IMR-90 (cell line): ENCODE results near the gene SLC12A7. TPM values are rescaled to one million over a fixed set of nuclear protein-coding genes. Genes with fewer than 3 reads are reported as not detected.

Source experiments
- ATAC-seq: fragments of 200-7000 bp; cut with Tn5 transposase; 2 replicates; pipeline ENCODE4 v1.9.1; 2020; ENCODE audit warnings: low read depth, mild to moderate bottlenecking, moderate library complexity
- BruUV-seq: library from RNA; stranded (reverse); fragments of 400-500 nt; replicated peaks from 2 replicates; lab custom pipeline; 2021; lab: Mats Ljungman, UMichigan
- CTCF ChIA-PET: fragments of 300-600 bp; formaldehyde crosslinking; extraction: SDS; loops from one replicate; lab custom pipeline; 2021; ENCODE audit warnings: antibody characterized with exemption; lab: Yijun Ruan, JAX
- POLR2A ChIA-PET: fragments of 300-600 bp; sonication (Branson Sonifier 250); formaldehyde crosslinking; loops from one replicate; lab custom pipeline; 2022; ENCODE audit warnings: antibody characterized with exemption; ENCODE audit not compliant: unreplicated experiment; lab: Charles Lee
- DNase-seq: peaks from one replicate; pipeline ENCODE4 v3.0.0; 2013
- H2AFZ ChIP-seq: replicated peaks from 2 replicates; pipeline ENCODE3; 2013; ENCODE audit warnings: low read length, mild to moderate bottlenecking; ENCODE audit not compliant: poor library complexity
- H2AK5ac ChIP-seq: 2 replicates; pipeline ENCODE4 v1.6.1; 2013; ENCODE audit warnings: low read depth, low read length, inconsistent platforms
- H2AK9ac ChIP-seq: replicated peaks from 2 replicates; pipeline ENCODE3; 2013; ENCODE audit warnings: mild to moderate bottlenecking, low read depth, low read length, moderate library complexity; ENCODE audit not compliant: poor library complexity
- H2BK120ac ChIP-seq: 2 replicates; pipeline ENCODE4 v1.6.1; 2013; ENCODE audit warnings: low read depth, low read length, inconsistent platforms
- H2BK15ac ChIP-seq: 3 replicates; pipeline ENCODE4 v1.6.1; 2013; ENCODE audit warnings: low read depth, low read length, inconsistent platforms
- H2BK20ac ChIP-seq: 2 replicates; pipeline ENCODE4 v1.6.1; 2013; ENCODE audit warnings: low read depth, mild to moderate bottlenecking, inconsistent platforms, low read length, moderate library complexity
- H2BK5ac ChIP-seq: 2 replicates; pipeline ENCODE4 v1.6.1; 2013; ENCODE audit warnings: mild to moderate bottlenecking, low read depth, low read length, inconsistent platforms; ENCODE audit not compliant: poor library complexity, severe bottlenecking
- H3K14ac ChIP-seq: replicated peaks from 2 replicates; pipeline ENCODE4 v1.6.1; 2013; ENCODE audit warnings: low read depth, low read length, inconsistent platforms
- H3K18ac ChIP-seq: 2 replicates; pipeline ENCODE4 v1.6.1; 2013; ENCODE audit warnings: low read depth, low read length, control low read depth
- H3K23ac ChIP-seq: 2 replicates; pipeline ENCODE4 v1.6.1; 2013; ENCODE audit warnings: low read depth, low read length, inconsistent platforms
- H3K27ac ChIP-seq: 2 replicates; pipeline ENCODE4 v1.5.1; 2013; ENCODE audit warnings: mild to moderate bottlenecking, control low read depth, low read length; ENCODE audit not compliant: insufficient read depth
- H3K27me3 ChIP-seq: 2 replicates; pipeline ENCODE4 v1.6.1; 2013; ENCODE audit warnings: low read length; ENCODE audit not compliant: control insufficient read depth, insufficient read depth
- H3K36me3 ChIP-seq: 2 replicates; pipeline ENCODE4 v1.6.1; 2013; ENCODE audit warnings: low read length, mixed read lengths; ENCODE audit not compliant: control insufficient read depth, insufficient read depth
- H3K4ac ChIP-seq: 2 replicates; pipeline ENCODE4 v1.6.1; 2013; ENCODE audit warnings: low read depth, low read length, inconsistent platforms
- H3K4me1 ChIP-seq: 2 replicates; pipeline ENCODE4 v1.6.1; 2013; ENCODE audit warnings: low read length, mixed read lengths; ENCODE audit not compliant: control insufficient read depth, insufficient read depth
- H3K4me2 ChIP-seq: 2 replicates; pipeline ENCODE4 v1.6.1; 2013; ENCODE audit warnings: low read depth, mild to moderate bottlenecking, control low read depth, low read length, moderate library complexity
- H3K4me3 ChIP-seq: 2 replicates; pipeline ENCODE4 v1.5.1; 2013; ENCODE audit warnings: low read depth, mild to moderate bottlenecking, control low read depth, low read length, moderate library complexity; ENCODE audit not compliant: insufficient read depth
- H3K56ac ChIP-seq: 2 replicates; pipeline ENCODE4 v1.6.1; 2013; ENCODE audit warnings: low read length, inconsistent platforms; ENCODE audit not compliant: insufficient read depth; ENCODE audit errors: extremely low read depth
- H3K79me1 ChIP-seq, 2 experiments: 2 replicates each; pipeline ENCODE4 v1.6.1; 2013; ENCODE audit warnings: low read length in 2 of 2, inconsistent platforms in 1 of 2, low read depth in 1 of 2
- H3K9ac ChIP-seq: 2 replicates; pipeline ENCODE4 v1.6.1; 2013; ENCODE audit warnings: low read depth, low read length, control low read depth
- H3K9me1 ChIP-seq: 2 replicates; pipeline ENCODE4 v1.6.1; 2013; ENCODE audit warnings: low read length, inconsistent platforms; ENCODE audit not compliant: insufficient read depth
- H3K9me3 ChIP-seq: 2 replicates; pipeline ENCODE4 v1.6.1; 2013; ENCODE audit warnings: low read length; ENCODE audit not compliant: control insufficient read depth, insufficient read depth
- H4K20me1 ChIP-seq: 2 replicates; pipeline ENCODE4 v1.6.1; 2013; ENCODE audit warnings: low read length, inconsistent platforms; ENCODE audit not compliant: insufficient read depth
- H4K5ac ChIP-seq: 2 replicates; pipeline ENCODE4 v1.6.1; 2013; ENCODE audit warnings: mild to moderate bottlenecking, low read depth, low read length, control low read depth
- H4K8ac ChIP-seq, 2 experiments: 2 replicates each; pipeline ENCODE4 v1.6.1; 2013; ENCODE audit warnings: low read depth in 2 of 2, low read length in 2 of 2, control low read depth in 1 of 2, inconsistent platforms in 1 of 2
- H4K91ac ChIP-seq: 2 replicates; pipeline ENCODE4 v1.6.1; 2013; ENCODE audit warnings: low read depth, low read length, inconsistent platforms; ENCODE audit not compliant: insufficient read depth
- ELK1 ChIP-seq: fragments of 150-350 bp; IDR thresholded peaks from 2 replicates; pipeline ENCODE4 v1.6.1; 2016; ENCODE audit warnings: low read depth, mild to moderate bottlenecking, low read length, moderate library complexity, borderline replicate concordance
- NFE2L2 ChIP-seq: fragments of 150-350 bp; IDR thresholded peaks from 2 replicates; pipeline ENCODE4 v1.6.1; 2016; ENCODE audit warnings: low read depth, mild to moderate bottlenecking, low read length
- SMC3 ChIP-seq: fragments of 150-350 bp; IDR thresholded peaks from 2 replicates; pipeline ENCODE4 v1.6.1; 2016; ENCODE audit warnings: low read depth, mild to moderate bottlenecking, antibody characterized with exemption, low read length, moderate library complexity
- USF2 ChIP-seq: fragments of 150-350 bp; IDR thresholded peaks from 2 replicates; pipeline ENCODE4 v1.6.1; 2017; ENCODE audit warnings: mild to moderate bottlenecking, antibody characterized with exemption, low read length, low read depth
- WGBS, 2 experiments: methylation state at CpG; one replicate each; pipeline versions ENCODE4 v1.1.5 to v1.1.7; 2013; ENCODE audit warnings: missing lambda C conversion rate in 2 of 2; ENCODE audit not compliant: insufficient read length in 1 of 2; ENCODE audit errors: extremely low coverage in 2 of 2; 5-methylcytosine and 5-hydroxymethylcytosine counted together
- dilution Hi-C: fragments of 300-500 bp; cut with HindIII; formaldehyde crosslinking; loops from one replicate; pipeline ENCODE4 v1.14.3; 2018; ENCODE audit warnings: low sequenced_read_pairs; ENCODE audit not compliant: unreplicated experiment
- in situ Hi-C: fragments of 300-500 bp; cut with MboI; formaldehyde crosslinking; loops from 3 replicates; pipeline ENCODE4 v1.14.3; 2019; ENCODE audit warnings: low sequenced_read_pairs, inconsistent platforms, mixed read lengths
- intact Hi-C: fragments of 100-400 bp; cut with micrococcal nuclease; formaldehyde crosslinking; loops from 2 replicates; pipeline ENCODE4 v1.10.0; 2022
- polyA plus RNA-seq, 3 experiments: library from polyadenylated mRNA; depleted of rRNA; stranded (reverse); fragments of >200 nt; gene quantifications; 2 replicates each; pipeline ENCODE4 v1.2.3, GENCODE V29; 2012; ENCODE audit warnings: low replicate concordance in 1 of 3
- total RNA-seq: library from RNA; depleted of rRNA; stranded (reverse); fragments of >200 nt; gene quantifications from 2 replicates; pipeline ENCODE4 v1.2.3, GENCODE V29; 2012

SLC12A7 gene
- total and polyA plus RNA-seq, 2 of the 4 experiments (the other 2 are of a cell fraction): 3.0 to 6.1 TPM

- Histone ChIP-seq H3K27ac (peak overlapping the region; percentile 2), H3K9me3 (no peaks in the 10 kb centered on the region), H3K27me3 (peaks cover 15% of the 10 kb centered on the region), H4K8ac (peak overlapping the region; percentile 26 to 84; a peak in 3 of 4 replicates), H3K4me1 (peaks cover 4% of the 10 kb centered on the region; the same call in 1 of the 2 replicates), H2AFZ (peak overlapping the region; percentile 90), H3K9me1 (no peaks in the 10 kb centered on the region), H3K79me1 (0 out of 4 replicates have a peak, but pooled peaks cover 0 to 3% of the 10 kb centered on the region in 2 experiments), H3K4me3 (peak overlapping the region; percentile 81), H3K9ac (peak overlapping the region; percentile 53), H3K36me3 (no peaks in the 10 kb centered on the region), H2BK20ac (no peak overlapping the region), H3K56ac (peak overlapping the region; percentile 30; the same call in 1 of the 2 replicates), H2BK120ac (no peak overlapping the region), H4K20me1 (peaks cover 2% of the 10 kb centered on the region; the same call in 1 of the 2 replicates), H4K5ac (no peak overlapping the region; the same call in 1 of the 2 replicates), H3K4ac (peak overlapping the region; percentile 72), H4K91ac (peak overlapping the region; percentile 68), H3K4me2 (peak overlapping the region; percentile 81), H3K14ac (peak overlapping the region; percentile 79; the same call in 1 of the 2 replicates), H2AK5ac (peak overlapping the region; percentile 24; the same call in 1 of the 2 replicates), H2AK9ac (peak overlapping the region; percentile 88), H3K23ac (peak overlapping the region; percentile 76; the same call in 1 of the 2 replicates), H2BK5ac (no peak overlapping the region), H3K18ac (peak overlapping the region; percentile 7; the same call in 1 of the 2 replicates), H2BK15ac (no peak overlapping the region; the same call in 2 of the 3 replicates)
- WGBS, 2 experiments: 67% methylated on average over 14 of the region's 35 CpGs; no CpG with 5 or more reads in 1 of the 2 experiments
- intact Hi-C loops: loop anchor here (10.0 kb wide), 1 partner anchor 106 kb away; the partner anchor contains the start of gene NKD2
- in situ Hi-C loops: no loop called here
- ChIA-PET CTCF (no interaction called here), POLR2A (no interaction called here)
- BruUV-seq: no TSS peak
- dilution Hi-C loops: no loop called here
- no peak for DNase-seq
- TF ChIP-seq SMC3 (no peak), USF2 (no peak), ELK1 (no peak), NFE2L2 (no peak)
- ATAC-seq: peak; percentile 40
Measured at GRCh38 chr5:1110307-1111240, 1.3 kb downstream of the SLC12A7 start.
